HepG2 (cell line): ENCODE data around the gene TMEM121. TPM values are rescaled to one million over a fixed set of nuclear protein-coding genes. Genes with fewer than 3 reads are reported as not detected.

Source experiments
- ATAC-seq: fragments of 200-7000 bp; cut with Tn5 transposase; 3 replicates; pipeline ENCODE4 v1.9.1; 2020; ENCODE audit warnings: mild to moderate bottlenecking, moderate library complexity
- BruUV-seq: library from RNA; stranded (reverse); fragments of 400-500 nt; replicated peaks from 2 replicates; lab custom pipeline; 2021; lab: Mats Ljungman, UMichigan
- CTCF ChIA-PET: fragments of 300-600 bp; formaldehyde crosslinking; extraction: SDS; loops from one replicate; lab custom pipeline; 2021; ENCODE audit warnings: low total read pairs, inconsistent platforms, low intra/inter-chr PET ratio; lab: Yijun Ruan, JAX
- POLR2A ChIA-PET: fragments of 350-600 bp; sonication (Branson Sonifier 250); formaldehyde crosslinking; loops from one replicate; lab custom pipeline; 2020; ENCODE audit warnings: antibody characterized with exemption, inconsistent platforms; lab: Yijun Ruan, JAX
- DNase-seq: peaks from one replicate; pipeline ENCODE4 v3.0.0-alpha.2; 2015; ENCODE audit warnings: low spot score
- FAIRE-seq: peaks from 3 replicates; lab custom pipeline; 2011; peaks lifted over from hg19 to GRCh38; lab: Jason Lieb, UNC
- H2AFZ ChIP-seq: one replicate; pipeline ENCODE4 v1.6.1; 2011; ENCODE audit warnings: low read length, inconsistent platforms
- H3K27ac ChIP-seq: fragments of 300-600 bp; 3 replicates; pipeline ENCODE4 v1.8.0; 2011; ENCODE audit warnings: mixed run types, mild to moderate bottlenecking, mixed read lengths, low read length, inconsistent platforms; ENCODE audit not compliant: insufficient read depth; ENCODE audit errors: extremely low read length
- H3K27me3 ChIP-seq, 2 experiments: fragments of 200-600 bp in 1 of 2; 2 replicates in 1 of 2; 3 replicates in 1 of 2; pipeline versions ENCODE4 v1.6.0 to v1.8.0; 2011; ENCODE audit warnings: low read length in 2 of 2, mild to moderate bottlenecking in 2 of 2, moderate library complexity in 2 of 2, inconsistent platforms in 1 of 2; ENCODE audit not compliant: insufficient read depth in 2 of 2, control insufficient read depth in 1 of 2
- H3K36me3 ChIP-seq, 2 experiments: fragments of 200-600 bp in 1 of 2; replicated peaks in 1 of 2; 2 replicates in 1 of 2; 3 replicates in 1 of 2; pipeline versions ENCODE4 v1.5.1 to v1.8.0; 2011; ENCODE audit warnings: low read length in 2 of 2, inconsistent platforms in 1 of 2; ENCODE audit not compliant: insufficient read depth in 2 of 2, control insufficient read depth in 1 of 2
- H3K4me1 ChIP-seq: 2 replicates; pipeline ENCODE4 v1.5.1; 2012; ENCODE audit warnings: low read length, inconsistent platforms; ENCODE audit not compliant: insufficient read depth
- H3K4me2 ChIP-seq: 2 replicates; pipeline ENCODE4 v1.6.0; 2011; ENCODE audit warnings: low read depth, low read length, inconsistent platforms
- H3K4me3 ChIP-seq, 3 experiments: fragments of 200-600 bp in 1 of 3; sonication (generic), shearing (Covaris generic) in 1 of 3; replicated peaks in 1 of 3; 2 replicates each; pipeline ENCODE4 v1.5.1; 2011 to 2016; ENCODE audit warnings: low read length in 3 of 3, inconsistent platforms in 2 of 3, low read depth in 2 of 3, mild to moderate bottlenecking in 2 of 3, control low read depth in 1 of 3, mixed read lengths in 1 of 3; ENCODE audit not compliant: insufficient read depth in 1 of 3
- H3K79me2 ChIP-seq: one replicate; pipeline ENCODE4 v1.6.1; 2011; ENCODE audit warnings: low read length, inconsistent platforms; ENCODE audit not compliant: insufficient read depth
- H3K9ac ChIP-seq: 2 replicates; pipeline ENCODE4 v1.6.0; 2011; ENCODE audit warnings: mild to moderate bottlenecking, low read depth, low read length, inconsistent platforms; ENCODE audit not compliant: insufficient read depth
- H3K9me3 ChIP-seq: 2 replicates; pipeline ENCODE4 v1.5.1; 2012; ENCODE audit warnings: mild to moderate bottlenecking, low read length
- H4K20me1 ChIP-seq: 2 replicates; pipeline ENCODE4 v1.6.0; 2011; ENCODE audit warnings: inconsistent platforms, mild to moderate bottlenecking, low read length, moderate library complexity; ENCODE audit not compliant: insufficient read depth
- AFF4 ChIP-seq: sonication (generic); formaldehyde crosslinking; IDR thresholded peaks from 2 replicates; pipeline ENCODE4 v1.4.0; 2020; ENCODE audit warnings: missing genetic modification reagents
- CBX1 ChIP-seq: IDR thresholded peaks from one replicate; pipeline ENCODE4 v1.6.1; 2016; ENCODE audit warnings: antibody characterized with exemption, low read depth
- MEIS1 ChIP-seq: sonication (generic); formaldehyde crosslinking; IDR thresholded peaks from 2 replicates; pipeline ENCODE4 v1.9.0; 2021; ENCODE audit warnings: mild to moderate bottlenecking, missing genetic modification reagents, moderate library complexity, borderline replicate concordance
- MXD1 ChIP-seq: sonication (generic); formaldehyde crosslinking; IDR thresholded peaks from 2 replicates; pipeline ENCODE4 v1.4.0; 2020; ENCODE audit warnings: mild to moderate bottlenecking, missing genetic modification reagents
- ZBED4 ChIP-seq: sonication (generic); formaldehyde crosslinking; IDR thresholded peaks from 2 replicates; pipeline ENCODE4 v1.4.0; 2020; ENCODE audit warnings: missing genetic modification reagents, borderline replicate concordance
- ZNF574 ChIP-seq: sonication (generic); formaldehyde crosslinking; IDR thresholded peaks from 2 replicates; pipeline ENCODE4 v1.4.0; 2020; ENCODE audit warnings: missing genetic modification reagents
- WGBS: methylation state at CpG from one replicate; pipeline ENCODE4 v1.1.6; 2017; ENCODE audit warnings: low lambda C conversion rate; 5-methylcytosine and 5-hydroxymethylcytosine counted together
- in situ Hi-C: cut with HindIII; loops from 2 replicates; pipeline ENCODE4 v1.10.0; 2017; ENCODE audit warnings: low pct_unique_long_range_greater_than_20kb; ENCODE audit not compliant: extremely low pct_ligation_motif_present
- intact Hi-C: fragments of 100-400 bp; cut with micrococcal nuclease; formaldehyde crosslinking; loops from one replicate; pipeline ENCODE4 v1.10.0; 2022; ENCODE audit not compliant: unreplicated experiment
- polyA plus RNA-seq, 8 experiments: library from polyadenylated mRNA; depleted of rRNA in 3 of 8; stranded (reverse) in 7 of 8; unstranded in 1 of 8; fragments of >200 nt; fragmentation: Illumina TruSeq in 4 of 8; extraction: Trizol in 4 of 8; gene quantifications; 2 replicates each; pipeline versions ENCODE4 v1.2.1 to v1.2.3, GENCODE V29; 2011 to 2016; ENCODE audit warnings: low read depth in 4 of 8, missing spikeins in 1 of 8, mixed read lengths in 1 of 8; ENCODE audit not compliant: insufficient read depth in 1 of 8
- total RNA-seq, 5 experiments: library from RNA; depleted of rRNA; stranded (reverse); fragments of >200 nt; fragmentation: Illumina TruSeq; extraction: Trizol; gene quantifications; 2 replicates each; pipeline ENCODE4 v1.2.3, GENCODE V29; 2016; ENCODE audit warnings: low read depth in 1 of 5

TMEM121 gene
- total and polyA plus RNA-seq, 2 of the 13 experiments (the other 11 are each of a cell fraction or from before 2014, with no cell fraction given) = 6.6 to 19.0 TPM

- 0 out of 2 replicates have a peak, but pooled peaks have one; percentile 14 for TF ChIP-seq ZNF574
These were observed 31.0 kb upstream of the TMEM121 start (continued) for GRCh38 chr14:105495101-105495989.

- peaks cover 23% of the 10 kb centered on the region for H3K79me2 ChIP-seq
- no TSS peak for BruUV-seq
- no peaks in the 10 kb centered on the region for H4K20me1 ChIP-seq
- H3K27ac ChIP-seq = peak overlapping the region; percentile 96
- intact Hi-C loops = loop anchor here (10.0 kb wide), 1 partner anchor 181 kb away; the partner anchor contains the start of gene PACS2
- ATAC-seq (peak; percentile 54), FAIRE-seq (peak; percentile 63), DNase-seq (peak; percentile 85)
- H3K4me2 ChIP-seq = peak overlapping the region; percentile 96
- H3K4me3 ChIP-seq = peak overlapping the region; percentile 64 to 73 (median 65); a peak in 5 of 6 replicates
- WGBS = 0% methylated on average over 4 of the region's 18 CpGs
- ChIA-PET CTCF (no interaction called here), POLR2A (interaction anchor here (1.2 to 2.3 kb wide), 4 partner anchors 8 to 195 kb away, joined by 4 to 8 read pairs (median 5); partner anchors contain the start of gene BRF1)
- H3K27me3 ChIP-seq = no peaks in the 10 kb centered on the region
- H3K4me1 ChIP-seq = peaks cover 85% of the 10 kb centered on the region
- no peaks in the 10 kb centered on the region for H3K9me3 ChIP-seq
- no peak overlapping the region for H2AFZ ChIP-seq
- peaks cover 0 to 3% of the 10 kb centered on the region in 2 experiments; a peak in 1 of 5 replicates for H3K36me3 ChIP-seq
- in situ Hi-C loops = no loop called here
- peak overlapping the region; percentile 79 for H3K9ac ChIP-seq
- TF ChIP-seq MEIS1 (CRISPR knock-in tag) (peak; percentile 63; the same call in 1 of the 2 replicates), ZBED4 (CRISPR knock-in tag) (no peak; the same call in 1 of the 2 replicates), MXD1 (CRISPR knock-in tag) (peak; percentile 50; the same call in 1 of the 2 replicates), AFF4 (CRISPR knock-in tag) (no peak), CBX1 (peak; percentile 76)
These were observed 30.2 kb upstream of the TMEM121 start for GRCh38 chr14:105495990-105496830.
